B cell (primary cell): ENCODE measurements around the gene IKZF2. TPM values are rescaled to one million over a fixed set of nuclear protein-coding genes. Genes with fewer than 3 reads are reported as not detected.

ENCODE experiments used
- ATAC-seq: fragments of 200-7000 bp; cut with Tn5 transposase; one replicate; pipeline ENCODE4 v1.10.0; 2021; ENCODE audit warnings: low read depth, mild to moderate bottlenecking, moderate number of reproducible peaks, moderate library complexity
- CTCF ChIA-PET: fragments of 350-600 bp; sonication (Branson Sonifier 250); formaldehyde crosslinking; loops from one replicate; lab custom pipeline; 2021; ENCODE audit warnings: antibody characterized with exemption, inconsistent platforms; lab: Charles Lee
- POLR2A ChIA-PET: fragments of 350-600 bp; sonication (Branson Sonifier 250); formaldehyde crosslinking; loops from one replicate; lab custom pipeline; 2021; ENCODE audit warnings: antibody characterized with exemption; lab: Charles Lee
- DNase-seq: peaks from one replicate; pipeline ENCODE4 v3.0.0; 2013
- H2AFZ ChIP-seq: 2 replicates; pipeline ENCODE4 v1.6.1; 2012; ENCODE audit warnings: mild to moderate bottlenecking, low read depth, low read length; ENCODE audit not compliant: insufficient read depth, poor library complexity, severe bottlenecking
- H3K27ac ChIP-seq, 2 donors: 1 replicate in 1 of 2; 2 replicates in 1 of 2; pipeline ENCODE4 v1.5.1; 2012 to 2013; ENCODE audit warnings: low read length in 2 of 2, mild to moderate bottlenecking in 2 of 2, moderate library complexity in 1 of 2
- H3K27me3 ChIP-seq, 4 experiments: fragments of 200-600 bp in 1 of 4; sonication (generic) in 1 of 4; replicated peaks in 1 of 4; 1 replicate in 2 of 4; 2 replicates in 2 of 4; pipeline versions ENCODE4 v1.6.1 to v1.7.0; 2013 to 2016; ENCODE audit warnings: low read length in 3 of 4, mild to moderate bottlenecking in 2 of 4, mixed read lengths in 1 of 4, moderate library complexity in 1 of 4; ENCODE audit not compliant: insufficient read depth in 4 of 4, control insufficient read depth in 3 of 4; ENCODE audit errors: control extremely low read depth in 1 of 4
- H3K36me3 ChIP-seq, 2 experiments: replicated peaks in 1 of 2; 1 replicate in 1 of 2; 2 replicates in 1 of 2; pipeline versions ENCODE4 v1.6.1 to v1.7.1; 2013; ENCODE audit warnings: low read length in 1 of 2; ENCODE audit not compliant: insufficient read depth in 2 of 2, control insufficient read depth in 1 of 2; ENCODE audit errors: control extremely low read depth in 1 of 2, extremely low read depth in 1 of 2
- H3K4me1 ChIP-seq, 2 donors: fragments of 200-600 bp in 1 of 2; sonication (generic) in 1 of 2; 1 replicate in 1 of 2; 2 replicates in 1 of 2; pipeline versions ENCODE4 v1.5.1 to v1.6.1; 2013 to 2017; ENCODE audit warnings: low read length in 2 of 2; ENCODE audit not compliant: control insufficient read depth in 2 of 2, insufficient read depth in 2 of 2
- H3K4me2 ChIP-seq: replicated peaks from 2 replicates; pipeline ENCODE3; 2012; ENCODE audit warnings: mild to moderate bottlenecking, low read depth, low read length; ENCODE audit not compliant: poor library complexity, severe bottlenecking
- H3K4me3 ChIP-seq, 5 experiments: fragments of 200-600 bp in 1 of 5; sonication (generic) in 1 of 5; 1 replicate in 3 of 5; 2 replicates in 2 of 5; pipeline versions ENCODE4 v1.5.1 to v1.7.0; 2011 to 2016; ENCODE audit warnings: low read length in 4 of 5, mild to moderate bottlenecking in 4 of 5, low read depth in 2 of 5, control low read depth in 1 of 5, moderate library complexity in 1 of 5; ENCODE audit not compliant: insufficient read depth in 1 of 5; ENCODE audit errors: control extremely low read depth in 1 of 5, extremely low read depth in 1 of 5
- H3K79me2 ChIP-seq: fragments of 200-600 bp; sonication (generic); one replicate; pipeline ENCODE4 v1.6.0; 2016; ENCODE audit warnings: low read length; ENCODE audit not compliant: control insufficient read depth, insufficient read depth
- H3K9ac ChIP-seq: fragments of 200-600 bp; sonication (generic); 2 replicates; pipeline ENCODE4 v1.6.1; 2017; ENCODE audit warnings: mild to moderate bottlenecking, low read length, moderate library complexity
- H3K9me3 ChIP-seq, 3 donors: one replicate each; pipeline versions ENCODE4 v1.6.1 to v1.7.1; 2013; ENCODE audit warnings: low read length in 2 of 3; ENCODE audit not compliant: control insufficient read depth in 2 of 3, insufficient read depth in 1 of 3; ENCODE audit errors: control extremely low read depth in 1 of 3
- H4K20me1 ChIP-seq: 2 replicates; pipeline ENCODE4 v1.6.0; 2012; ENCODE audit warnings: mild to moderate bottlenecking, low read length; ENCODE audit not compliant: insufficient read depth, control insufficient read depth, poor library complexity, severe bottlenecking
- H3K27ac Mint-ChIP-seq: one replicate; pipeline ENCODE4 v1.8.0; 2021; ENCODE audit warnings: mixed read lengths
- H3K27me3 Mint-ChIP-seq: one replicate; pipeline ENCODE4 v1.8.0; 2021; ENCODE audit warnings: mixed read lengths
- H3K4me1 Mint-ChIP-seq: one replicate; pipeline ENCODE4 v1.8.0; 2021; ENCODE audit warnings: mixed read lengths
- H3K4me3 Mint-ChIP-seq: one replicate; pipeline ENCODE4 v1.8.0; 2021; ENCODE audit warnings: mixed read lengths
- H3K9me3 Mint-ChIP-seq: one replicate; pipeline ENCODE4 v1.8.0; 2022; ENCODE audit warnings: mixed read lengths; ENCODE audit not compliant: insufficient read depth
- CTCF ChIP-seq: fragments of 200-600 bp; IDR thresholded peaks from one replicate; pipeline ENCODE4 v1.8.0; 2022; ENCODE audit warnings: antibody characterized with exemption, mild to moderate bottlenecking
- EZH2 ChIP-seq: IDR thresholded peaks from 2 replicates; pipeline ENCODE4 v1.6.1; 2012; ENCODE audit warnings: borderline replicate concordance, low read depth, mild to moderate bottlenecking, moderate library complexity, low read length; ENCODE audit not compliant: insufficient read depth, poor library complexity, severe bottlenecking
- WGBS: methylation state at CpG from one replicate; pipeline ENCODE4 v1.1.5; 2013; ENCODE audit warnings: missing lambda C conversion rate; ENCODE audit not compliant: insufficient coverage; 5-methylcytosine and 5-hydroxymethylcytosine counted together
- intact Hi-C: fragments of 100-400 bp; cut with micrococcal nuclease; formaldehyde crosslinking; loops from one replicate; pipeline ENCODE4 v1.10.0; 2022
- polyA plus RNA-seq: library from polyadenylated mRNA; depleted of rRNA; stranded (reverse); fragments of >200 nt; gene quantifications from 2 replicates; pipeline ENCODE4 v1.2.3, GENCODE V29; 2012
- total RNA-seq, 2 donors: library from RNA; stranded (reverse); fragments of 120-200 nt in 1 of 2; gene quantifications; 1 replicate in 1 of 2; 2 replicates in 1 of 2; pipeline versions ENCODE4 v1.2.3 to v1.2.4, GENCODE V29; 2013 to 2022

The IKZF2 gene
- total and polyA plus RNA-seq, 2 donors (not counting 1 experiment from before 2014, with no cell fraction given) = 2.5 to 49.3 TPM

- DNase-seq = no peak
- Mint-ChIP-seq H3K27ac (no peak overlapping the region), H3K4me1 (peaks cover 23% of the 10 kb centered on the region)
Measured at GRCh38 chr2:213079756-213080155, 71.7 kb downstream of the IKZF2 start.

GRCh38 chr2:213078686-213079085 is 72.7 kb downstream of the IKZF2 start:
- H3K36me3 ChIP-seq = no peaks in the 10 kb centered on the region
- H3K9ac ChIP-seq = no peak overlapping the region
- no peak for DNase-seq
- TF ChIP-seq CTCF (no peak), EZH2 (no peak)
- ChIA-PET POLR2A (no interaction called here), CTCF (no interaction called here)
- H3K27ac Mint-ChIP-seq = no peak overlapping the region
- H3K4me1 Mint-ChIP-seq = peaks cover 23% of the 10 kb centered on the region
- no peak for ATAC-seq
- H3K9me3 Mint-ChIP-seq = no peaks in the 10 kb centered on the region
- no CpG with 5 or more reads among the region's 1 CpG for WGBS
- intact Hi-C loops = loop anchor here (5.0 kb wide), 1 partner anchor 41 kb away; no protein-coding TSS in a partner anchor
- no peak overlapping the region for H3K4me2 ChIP-seq
- H3K27me3 ChIP-seq = no peaks in the 10 kb centered on the region
- H3K27ac ChIP-seq = no peak overlapping the region
- H3K79me2 ChIP-seq = peaks cover 9% of the 10 kb centered on the region
- H4K20me1 ChIP-seq = no peaks in the 10 kb centered on the region
- peaks cover 0 to 11% of the 10 kb centered on the region in 2 donors for H3K4me1 ChIP-seq
- peaks cover 0 to 3% (median 0%) of the 10 kb centered on the region in 3 donors for H3K9me3 ChIP-seq
- H2AFZ ChIP-seq = no peak overlapping the region
- no peak overlapping the region for H3K4me3 ChIP-seq
- no peaks in the 10 kb centered on the region for H3K27me3 Mint-ChIP-seq
- H3K4me3 Mint-ChIP-seq = no peak overlapping the region

More at GRCh38 chr2:213079756-213080155, 71.7 kb downstream of the IKZF2 start:
- Mint-ChIP-seq H3K9me3 (no peaks in the 10 kb centered on the region), H3K4me3 (no peak overlapping the region), H3K27me3 (no peaks in the 10 kb centered on the region)
- Histone ChIP-seq H3K4me1 (peaks cover 0 to 11% of the 10 kb centered on the region in 2 donors), H3K79me2 (peaks cover 4% of the 10 kb centered on the region), H3K27ac (no peak overlapping the region), H4K20me1 (no peaks in the 10 kb centered on the region), H3K27me3 (no peaks in the 10 kb centered on the region), H3K4me2 (no peak overlapping the region), H3K9me3 (peaks cover 0 to 3% (median 0%) of the 10 kb centered on the region in 3 donors), H3K36me3 (peaks cover 0 to 2% of the 10 kb centered on the region in 2 experiments), H3K9ac (no peak overlapping the region), H2AFZ (no peak overlapping the region), H3K4me3 (no peak overlapping the region)
- no peak for ATAC-seq
- ChIA-PET CTCF (no interaction called here), POLR2A (no interaction called here)
- intact Hi-C loops = loop anchor here (5.0 kb wide), 1 partner anchor 42 kb away; no protein-coding TSS in a partner anchor
- TF ChIP-seq CTCF = no peak
- TF ChIP-seq EZH2 = no peak
